HG02870 (cell line): ENCODE measurements around the gene IKZF5.

ENCODE experiments used
- ATAC-seq: cut with Tn5 transposase; IDR thresholded peaks from one replicate; pipeline ENCODE4 v1.9.1; 2021; ENCODE audit warnings: mild to moderate bottlenecking, moderate library complexity; ENCODE audit not compliant: unreplicated experiment

The IKZF5 gene

GRCh38 chr10:123008355-123009104 is at the start of gene IKZF5, which contains the start of gene ACADSB:
IKZF5 (minus strand) TSS chr10:123008795; CDS start chr10:122998625, 10,170 bp downstream.
ACADSB (plus strand) TSS chr10:123009006; CDS start chr10:123009030, 24 bp downstream.
- peak; percentile 82 for ATAC-seq

- ATAC-seq: no peak
Observed at GRCh38 chr10:123057968-123058367, 49.4 kb upstream of the IKZF5 start.

- no peak for ATAC-seq
Observed at GRCh38 chr10:123045961-123046731, 37.6 kb upstream of the IKZF5 start.

GRCh38 chr10:123044391-123044790 is 35.8 kb upstream of the IKZF5 start:
- ATAC-seq: no peak

- peak; percentile 68 for ATAC-seq
Observed at GRCh38 chr10:123043409-123043925, 34.9 kb upstream of the IKZF5 start.

- no peak for ATAC-seq
Observed at GRCh38 chr10:123042708-123043408, 34.3 kb upstream of the IKZF5 start.

GRCh38 chr10:123039632-123039930 is 31.0 kb upstream of the IKZF5 start:
- ATAC-seq: no peak

- no peak for ATAC-seq
Observed at GRCh38 chr10:123038782-123039631, 30.4 kb upstream of the IKZF5 start.

GRCh38 chr10:123035467-123036086 is 27.0 kb upstream of the IKZF5 start:
- ATAC-seq: no peak

GRCh38 chr10:123034332-123034731 is 25.7 kb upstream of the IKZF5 start:
- ATAC-seq: no peak

- ATAC-seq: no peak
Observed at GRCh38 chr10:123031124-123031523, 22.5 kb upstream of the IKZF5 start.

- ATAC-seq: no peak
Observed at GRCh38 chr10:123027861-123028260, 19.3 kb upstream of the IKZF5 start.

GRCh38 chr10:123026302-123026701 is 17.7 kb upstream of the IKZF5 start:
- no peak for ATAC-seq

- no peak for ATAC-seq
Observed at GRCh38 chr10:123024540-123024939, 15.9 kb upstream of the IKZF5 start.

- ATAC-seq: no peak
Observed at GRCh38 chr10:123021517-123021916, 12.9 kb upstream of the IKZF5 start.

- ATAC-seq: no peak
Observed at GRCh38 chr10:123019941-123020703, 11.5 kb upstream of the IKZF5 start.

GRCh38 chr10:123019264-123019663 is 10.7 kb upstream of the IKZF5 start:
- no peak for ATAC-seq

GRCh38 chr10:123018531-123018930 is 9.9 kb upstream of the IKZF5 start:
- no peak for ATAC-seq

- no peak for ATAC-seq
Observed at GRCh38 chr10:123017421-123018165, 9.0 kb upstream of the IKZF5 start.
